Activated CD4-positive, alpha-beta T cell treated with anti-CD3 and anti-CD28 coated beads, Interleukin-2, amount 50 U/mL, for 48 hours (primary cell): ENCODE results near the gene NCKAP1.
"Not testable (repeated sequence)": the region's sequence is repeated elsewhere in the genome, so short reads cannot be mapped to it uniquely, and the experiment has no call there.

Source experiments
- DNase-seq, 2 experiments: peaks; one replicate each; pipeline ENCODE4 v3.0.0-alpha.2; 2020

Gene NCKAP1, protein sequence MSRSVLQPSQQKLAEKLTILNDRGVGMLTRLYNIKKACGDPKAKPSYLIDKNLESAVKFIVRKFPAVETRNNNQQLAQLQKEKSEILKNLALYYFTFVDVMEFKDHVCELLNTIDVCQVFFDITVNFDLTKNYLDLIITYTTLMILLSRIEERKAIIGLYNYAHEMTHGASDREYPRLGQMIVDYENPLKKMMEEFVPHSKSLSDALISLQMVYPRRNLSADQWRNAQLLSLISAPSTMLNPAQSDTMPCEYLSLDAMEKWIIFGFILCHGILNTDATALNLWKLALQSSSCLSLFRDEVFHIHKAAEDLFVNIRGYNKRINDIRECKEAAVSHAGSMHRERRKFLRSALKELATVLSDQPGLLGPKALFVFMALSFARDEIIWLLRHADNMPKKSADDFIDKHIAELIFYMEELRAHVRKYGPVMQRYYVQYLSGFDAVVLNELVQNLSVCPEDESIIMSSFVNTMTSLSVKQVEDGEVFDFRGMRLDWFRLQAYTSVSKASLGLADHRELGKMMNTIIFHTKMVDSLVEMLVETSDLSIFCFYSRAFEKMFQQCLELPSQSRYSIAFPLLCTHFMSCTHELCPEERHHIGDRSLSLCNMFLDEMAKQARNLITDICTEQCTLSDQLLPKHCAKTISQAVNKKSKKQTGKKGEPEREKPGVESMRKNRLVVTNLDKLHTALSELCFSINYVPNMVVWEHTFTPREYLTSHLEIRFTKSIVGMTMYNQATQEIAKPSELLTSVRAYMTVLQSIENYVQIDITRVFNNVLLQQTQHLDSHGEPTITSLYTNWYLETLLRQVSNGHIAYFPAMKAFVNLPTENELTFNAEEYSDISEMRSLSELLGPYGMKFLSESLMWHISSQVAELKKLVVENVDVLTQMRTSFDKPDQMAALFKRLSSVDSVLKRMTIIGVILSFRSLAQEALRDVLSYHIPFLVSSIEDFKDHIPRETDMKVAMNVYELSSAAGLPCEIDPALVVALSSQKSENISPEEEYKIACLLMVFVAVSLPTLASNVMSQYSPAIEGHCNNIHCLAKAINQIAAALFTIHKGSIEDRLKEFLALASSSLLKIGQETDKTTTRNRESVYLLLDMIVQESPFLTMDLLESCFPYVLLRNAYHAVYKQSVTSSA

DNA sequence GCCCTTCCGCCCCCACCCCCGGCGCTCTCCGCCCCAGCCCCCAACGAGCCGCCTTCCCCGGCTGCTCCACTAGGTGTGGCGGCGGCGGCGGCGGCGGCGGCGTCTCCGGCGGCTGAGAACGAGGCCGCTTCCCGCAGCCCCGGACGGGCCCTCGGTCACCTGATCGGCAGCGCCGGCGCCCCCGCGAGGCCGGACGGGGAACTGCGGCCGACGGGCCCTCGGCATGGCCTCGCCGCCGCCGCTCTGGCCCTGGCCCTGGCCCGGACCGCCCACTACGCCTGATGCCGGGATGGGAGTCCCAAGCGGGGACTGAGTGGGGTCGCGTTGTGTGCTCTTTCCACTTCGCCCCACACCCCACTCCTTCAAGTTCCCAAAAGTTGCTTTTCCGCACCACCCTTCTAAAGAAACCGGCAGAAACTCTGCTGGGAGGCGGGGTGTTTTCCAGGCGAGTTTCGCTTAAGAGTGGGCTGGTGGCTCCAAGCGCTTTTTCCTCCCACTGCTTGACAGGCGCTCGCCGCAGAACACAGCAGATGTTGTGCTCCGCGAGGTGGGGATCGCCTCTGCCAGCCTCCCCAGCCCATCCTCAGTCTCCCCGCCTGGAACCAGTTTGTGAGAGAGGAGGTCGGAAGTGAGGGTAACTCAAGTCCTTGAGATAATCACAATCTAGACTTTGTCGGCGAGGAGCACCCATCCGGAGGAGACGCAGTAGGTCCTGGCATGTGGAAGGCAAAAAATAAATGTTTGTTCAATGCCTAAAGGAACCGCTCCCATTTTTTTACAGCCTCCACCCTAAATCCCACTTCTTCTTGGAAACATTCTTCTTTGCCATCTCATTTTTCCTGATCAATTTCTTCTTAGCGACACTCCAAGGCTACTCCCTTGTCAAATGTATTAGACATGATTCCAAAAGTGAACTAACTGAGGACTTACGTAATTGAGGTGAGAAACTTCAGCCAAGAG, at the start of gene NCKAP1:
TSS of gene NCKAP1 (minus strand) at position 117 of the 960 bp plus-strand sequence. CDS start 358 bp downstream, outside the sequence.
- DNase-seq = peak; percentile 90

DNA sequence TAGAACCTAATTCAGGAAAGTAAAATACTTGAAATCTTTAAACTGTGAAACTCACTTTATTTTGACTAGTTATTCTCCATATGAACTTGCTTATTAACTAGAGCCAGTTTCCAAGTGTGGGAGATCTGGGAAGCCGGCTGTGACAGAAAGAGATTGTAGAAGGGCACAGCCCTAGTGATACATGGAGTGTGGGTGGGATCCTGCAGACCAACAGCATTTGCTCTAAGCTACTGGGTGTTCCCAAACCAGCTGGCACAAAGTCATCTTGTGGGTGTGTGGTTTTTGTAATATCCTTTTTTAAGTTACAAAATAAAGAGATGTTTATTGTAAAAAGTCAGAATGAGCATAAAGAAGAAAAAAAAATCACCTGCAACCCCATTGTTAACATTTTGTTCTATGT, 43.7 kb upstream of the NCKAP1 start:
- DNase-seq = no peak

DNA sequence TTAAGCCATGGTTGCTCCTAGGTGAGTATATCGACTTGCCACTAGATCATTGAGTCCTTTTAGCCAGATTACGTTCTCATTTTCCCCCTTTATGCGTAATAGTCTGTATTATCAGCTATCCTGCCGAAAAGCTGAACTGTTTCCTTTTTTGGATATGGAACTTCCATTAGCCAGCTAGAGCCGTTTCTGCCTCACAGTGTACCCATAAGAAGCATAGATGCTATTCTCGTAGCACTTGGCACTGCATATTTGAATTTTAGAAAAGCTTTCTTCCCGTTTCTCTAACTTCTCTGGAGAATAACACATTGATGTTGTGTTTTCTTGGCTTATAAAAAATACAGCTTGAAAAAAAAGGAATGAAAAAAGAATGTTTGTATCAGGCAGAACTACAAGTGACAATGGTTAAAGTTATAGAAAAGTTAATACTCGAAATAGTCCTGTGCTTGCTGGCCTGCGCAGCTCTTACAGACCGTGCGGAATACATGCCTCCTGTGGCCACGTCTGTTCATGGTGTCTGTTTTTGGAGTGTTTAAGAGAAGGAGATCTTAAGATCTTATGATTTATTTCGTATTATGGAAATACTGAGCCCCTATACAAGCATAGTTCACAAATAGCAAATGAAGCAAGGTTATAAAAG, 41.0 kb upstream of the NCKAP1 start:
- DNase-seq = no peak

DNA sequence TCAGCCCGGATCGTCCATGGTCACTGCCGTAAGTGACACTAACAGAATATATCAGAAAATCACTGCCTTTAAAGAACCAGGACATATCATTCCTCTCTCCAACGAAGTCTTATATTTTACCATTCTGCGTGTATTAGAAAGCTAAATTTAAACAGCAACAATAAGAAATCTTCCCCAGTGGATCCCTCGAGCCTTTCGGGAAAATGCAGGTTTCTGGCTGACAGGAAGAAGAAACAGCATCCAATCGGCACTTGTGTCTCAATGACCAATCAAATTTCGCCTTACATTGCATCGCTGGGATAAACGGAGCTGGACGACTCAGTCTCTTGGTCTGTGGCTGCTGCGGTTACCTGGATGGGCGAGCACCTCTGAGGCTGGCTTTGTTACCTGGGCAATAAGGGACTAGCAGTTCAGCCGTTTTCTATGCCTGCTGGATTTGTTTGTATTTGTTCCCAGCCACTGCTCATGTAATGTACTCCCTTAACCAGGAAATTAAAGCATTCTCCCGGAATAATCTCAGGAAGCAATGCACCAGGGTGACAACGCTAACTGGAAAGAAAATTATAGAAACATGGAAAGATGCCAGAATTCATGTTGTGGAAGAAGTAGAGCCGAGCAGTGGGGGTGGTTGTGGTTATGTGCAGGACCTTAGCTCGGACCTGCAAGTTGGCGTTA, 40.3 kb upstream of the NCKAP1 start, which contains the start of gene DUSP19:
TSS of gene DUSP19 (plus strand) at position 284 of the 675 bp plus-strand sequence. CDS start at position 471, 187 bp downstream.
- peak; percentile 91 to 94 for DNase-seq

DNA sequence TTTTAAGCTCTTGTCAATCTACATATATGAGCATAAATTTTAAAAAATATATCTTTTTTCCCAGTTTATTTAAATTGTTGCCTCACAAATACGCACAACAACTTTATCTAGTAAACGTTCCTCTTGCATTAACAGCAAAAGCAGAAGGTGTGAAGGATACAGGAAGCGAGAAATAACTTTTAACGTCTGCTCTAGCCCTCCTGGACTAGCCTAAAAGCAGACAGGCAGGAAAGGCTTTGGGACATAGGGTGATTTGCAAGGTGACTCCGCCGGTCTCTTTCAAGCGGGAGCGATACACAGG, 39.9 kb upstream of the NCKAP1 start:
- DNase-seq = no peak

DNA sequence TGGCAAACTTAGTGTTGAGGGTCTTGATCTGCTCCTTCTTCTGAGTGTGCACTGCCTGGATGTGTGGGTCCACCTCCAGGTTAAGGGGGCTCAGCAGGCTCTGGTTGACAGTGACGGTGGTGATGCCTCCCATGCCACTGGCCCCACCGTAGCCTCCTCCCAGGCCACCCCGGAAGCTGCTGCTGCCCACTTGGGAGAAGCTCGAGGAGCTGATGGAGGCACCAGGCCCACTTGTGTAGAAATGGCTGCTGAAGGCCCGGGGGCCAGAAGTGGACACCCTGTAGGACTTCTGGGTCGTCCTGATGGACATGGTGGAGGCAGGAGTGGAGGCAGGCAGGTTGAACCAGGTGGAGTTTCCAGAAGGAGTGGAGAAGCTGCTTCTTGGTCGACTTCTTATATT, 33.9 kb upstream of the NCKAP1 start:
- DNase-seq = no peak

DNA sequence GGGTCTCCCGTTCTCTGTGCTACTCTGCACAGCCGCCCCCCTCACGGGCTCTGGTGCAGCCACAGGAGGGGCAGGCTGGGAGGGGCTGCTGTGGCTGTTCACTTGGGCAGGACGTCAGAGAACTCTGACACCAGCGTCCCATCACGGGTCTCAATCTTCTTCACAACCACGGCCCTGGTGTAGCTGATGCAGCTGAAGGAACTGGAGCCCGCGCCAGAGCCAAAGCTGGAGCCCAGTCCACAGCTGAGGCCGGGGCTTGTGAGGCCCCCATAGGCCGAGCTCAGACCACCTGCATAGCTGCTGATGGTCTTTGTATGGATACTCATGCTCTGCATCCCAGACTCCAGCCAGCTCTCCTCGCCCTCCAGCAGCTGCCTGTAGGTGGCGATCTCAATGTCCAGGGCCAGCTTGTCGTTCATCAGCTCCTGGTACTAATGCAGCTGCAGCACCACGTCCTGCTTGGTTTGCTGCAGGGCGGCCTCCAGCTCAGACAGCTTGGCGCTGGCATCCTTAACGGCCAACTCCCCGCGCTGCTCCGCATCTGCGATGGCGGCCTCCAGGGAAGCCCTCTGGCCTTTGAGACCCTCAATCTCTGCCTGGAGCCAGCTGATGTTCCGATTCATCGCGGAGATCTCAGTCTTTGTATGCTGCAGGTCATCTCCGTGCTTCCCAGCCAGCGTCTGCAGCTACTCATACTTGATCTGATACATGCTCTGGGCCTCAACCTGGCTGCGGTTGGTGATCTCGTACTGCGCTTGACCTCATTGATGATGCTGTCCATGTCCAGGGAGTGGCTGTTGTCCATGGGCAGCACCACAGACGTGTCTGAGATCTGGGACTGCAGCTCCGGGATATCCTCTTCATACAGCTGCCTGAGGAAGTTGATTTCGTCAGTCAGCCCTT, 32.9 kb upstream of the NCKAP1 start:
- peak; percentile 17 to 29 for DNase-seq

DNA sequence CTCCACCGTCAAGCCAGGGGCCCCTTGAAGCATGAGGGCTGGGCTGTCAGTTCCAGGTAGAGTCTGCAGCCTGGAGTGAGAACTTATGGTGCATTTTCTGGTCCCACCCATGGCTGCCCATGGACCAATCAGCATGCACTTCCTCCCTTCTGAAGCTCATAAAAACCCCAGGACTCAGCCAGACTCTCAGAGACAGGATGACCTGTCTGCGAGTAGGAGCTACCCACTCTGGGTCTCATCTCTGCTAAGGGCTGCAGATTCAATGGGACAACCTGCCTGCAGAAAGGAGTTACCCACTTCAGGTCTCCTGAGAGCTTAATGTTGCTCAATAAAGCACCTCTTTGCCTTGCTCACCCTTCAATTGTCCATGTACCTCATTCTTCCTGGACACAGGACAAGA, 30.9 kb upstream of the NCKAP1 start:
- DNase-seq = no peak

DNA sequence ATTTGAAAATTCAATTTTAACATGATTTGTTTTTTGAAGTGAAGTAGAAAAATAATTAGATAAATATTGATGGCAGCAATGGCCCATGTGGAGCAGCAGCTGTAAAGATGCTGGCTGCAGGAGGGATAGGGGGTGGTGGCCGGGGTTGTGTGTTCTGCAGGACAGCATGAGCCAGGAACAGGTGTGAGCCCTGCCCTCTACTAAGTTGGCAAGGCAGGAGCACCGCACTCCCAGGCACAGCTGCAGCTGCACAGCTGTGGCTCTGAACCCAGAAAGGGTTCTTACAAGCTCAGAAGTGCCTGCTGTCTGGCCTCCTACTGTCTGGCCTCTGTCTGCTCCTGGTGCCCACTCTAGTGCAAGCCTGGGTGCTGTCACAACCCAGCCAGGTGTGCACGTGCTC, 30.3 kb upstream of the NCKAP1 start:
- DNase-seq = no peak

DNA sequence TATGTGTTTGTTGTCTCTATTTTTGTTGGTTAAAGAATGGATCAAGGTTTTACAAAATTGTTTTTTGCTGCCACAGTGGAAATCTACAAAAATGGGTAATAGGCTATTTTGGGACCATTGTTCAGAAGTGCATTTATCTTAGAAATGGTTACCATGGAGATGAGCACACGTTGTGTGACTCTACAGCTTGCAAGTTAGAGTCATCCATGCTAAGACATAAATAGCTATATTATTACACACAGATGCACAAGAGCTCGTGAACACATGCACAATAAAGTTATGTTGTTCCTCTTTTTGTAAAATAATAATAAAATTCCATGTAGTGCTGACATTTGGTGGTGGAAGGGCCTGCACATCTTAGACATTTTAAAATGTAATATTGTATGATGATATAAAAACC, 24.8 kb upstream of the NCKAP1 start:
- no peak for DNase-seq

DNA sequence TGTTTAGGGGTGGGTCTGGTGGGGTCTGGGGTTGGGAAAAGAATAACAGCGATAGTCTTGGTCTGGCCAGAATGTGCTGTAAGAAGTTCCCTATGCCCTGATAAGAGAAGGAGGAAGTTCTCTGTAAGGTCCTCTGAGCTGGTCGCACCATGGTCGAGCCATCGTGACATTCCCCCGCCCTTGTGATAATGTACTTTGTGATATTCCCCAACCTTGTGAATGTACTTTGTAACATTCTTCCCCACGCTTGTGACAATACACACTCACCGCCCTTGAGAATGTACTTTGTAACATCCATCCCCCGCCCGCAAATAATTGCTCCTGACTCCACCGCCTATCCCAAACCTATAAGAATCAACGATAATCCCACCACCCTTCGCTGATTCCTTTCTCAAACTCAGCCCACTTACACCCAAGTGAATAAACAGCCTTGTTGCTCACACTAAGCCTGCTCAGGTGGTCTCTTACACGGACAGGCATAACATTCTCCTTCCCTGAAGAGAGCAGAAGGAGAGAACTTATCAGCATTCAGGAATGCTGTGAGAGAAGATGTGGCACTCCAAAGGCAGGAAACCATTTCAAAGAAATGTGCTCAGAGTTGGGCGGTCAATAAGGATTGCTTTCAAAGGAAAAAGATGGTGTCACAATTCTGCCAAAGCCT, 22.4 kb upstream of the NCKAP1 start:
- no peak for DNase-seq

DNA sequence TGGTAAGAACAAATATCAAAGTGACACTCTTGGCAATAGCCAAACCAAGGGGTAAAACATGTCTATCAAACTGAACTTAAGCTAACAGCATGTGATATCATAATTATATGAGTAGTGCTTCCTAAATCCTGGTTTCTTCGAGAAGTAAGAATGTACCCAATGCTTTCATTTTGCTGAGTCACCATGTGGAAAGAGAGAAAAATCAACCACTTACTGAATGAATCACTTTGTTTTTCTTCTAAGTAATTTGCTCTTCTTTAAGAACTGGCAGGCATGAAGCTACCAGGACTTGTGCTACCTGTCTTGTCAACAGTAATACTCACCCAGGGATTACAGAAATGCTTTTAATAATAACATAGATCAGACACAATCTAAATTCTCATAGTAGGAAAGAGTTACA, 21.3 kb upstream of the NCKAP1 start:
- DNase-seq = no peak

DNA sequence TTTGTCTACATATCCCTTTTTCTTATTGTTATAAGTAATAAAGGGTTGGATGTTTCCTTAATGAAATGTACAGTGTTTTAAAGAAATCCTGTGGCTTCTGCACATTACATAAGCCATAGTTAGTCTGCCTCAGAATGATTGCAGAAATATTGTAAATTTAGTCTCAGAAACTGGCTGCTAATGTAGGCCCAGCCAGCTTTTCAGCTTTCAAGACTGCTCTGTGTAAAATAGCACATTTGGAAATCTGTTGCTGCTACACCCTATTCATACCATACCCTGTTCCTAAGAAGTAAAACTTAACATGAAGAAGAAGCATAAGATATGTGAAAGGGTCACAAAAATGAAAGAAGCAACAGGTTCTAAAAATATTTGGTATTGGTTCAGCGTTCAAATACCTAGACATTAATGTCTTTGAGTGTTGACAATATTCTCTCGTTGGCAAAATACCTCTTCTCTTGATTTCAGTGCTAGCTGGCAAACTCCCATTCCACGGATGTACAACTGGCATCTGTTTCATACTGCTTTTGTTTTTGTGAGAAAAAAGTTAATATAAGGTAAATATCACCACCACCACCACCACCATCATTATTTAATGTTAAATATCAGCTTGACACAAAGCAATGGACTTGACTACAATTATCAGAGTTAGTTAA, 19.2 kb upstream of the NCKAP1 start:
- DNase-seq = no peak

DNA sequence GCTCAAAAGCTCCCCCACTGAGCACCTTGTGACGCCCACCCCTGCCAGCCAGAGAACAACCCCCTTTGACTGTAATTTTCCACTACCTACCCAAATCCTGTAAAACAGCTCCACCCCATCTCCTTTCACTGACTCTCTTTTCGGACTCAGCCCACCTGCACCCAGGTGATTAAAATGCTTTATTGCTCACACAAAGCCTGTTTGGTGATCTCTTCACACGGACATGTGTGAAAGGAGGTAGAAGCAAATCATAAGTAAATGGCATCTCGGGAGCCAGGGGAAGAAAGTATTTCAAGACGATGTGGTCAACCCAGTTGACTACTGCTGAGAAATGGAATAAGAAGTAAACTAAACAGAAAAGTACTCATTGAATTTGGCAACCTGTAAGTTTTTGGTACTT, 11.2 kb upstream of the NCKAP1 start:
- DNase-seq = no peak

DNA sequence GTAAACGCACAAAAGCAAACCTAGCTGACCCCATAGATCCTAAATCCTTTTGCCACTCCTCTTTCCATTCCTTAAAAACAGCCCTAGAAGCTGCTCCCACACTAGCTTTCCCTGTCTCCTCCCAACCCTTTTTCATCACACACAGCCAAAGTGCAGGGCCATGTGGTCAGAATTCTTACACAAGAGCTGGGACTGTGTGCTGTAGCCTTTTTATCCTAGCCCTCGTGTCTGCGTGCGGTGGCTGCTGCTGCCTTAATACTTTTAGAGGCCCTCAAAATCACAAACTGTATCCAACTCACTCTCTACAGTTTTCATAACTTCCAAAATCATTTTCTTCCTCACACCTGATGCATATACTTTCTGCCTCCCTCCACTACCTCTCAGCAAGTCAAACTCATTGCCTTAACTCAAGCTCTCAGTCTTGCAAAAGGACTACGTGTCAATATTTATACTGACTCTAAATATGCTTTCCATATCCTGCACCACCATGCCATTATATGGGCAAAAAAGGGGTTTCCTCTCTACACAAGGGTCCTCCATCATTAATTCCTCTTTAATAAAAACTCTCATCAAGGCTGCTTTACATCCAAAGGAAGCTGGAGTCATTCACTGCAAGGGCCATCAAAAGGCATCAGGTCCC, 9.3 kb upstream of the NCKAP1 start:
- DNase-seq = not testable (repeated sequence)

DNA sequence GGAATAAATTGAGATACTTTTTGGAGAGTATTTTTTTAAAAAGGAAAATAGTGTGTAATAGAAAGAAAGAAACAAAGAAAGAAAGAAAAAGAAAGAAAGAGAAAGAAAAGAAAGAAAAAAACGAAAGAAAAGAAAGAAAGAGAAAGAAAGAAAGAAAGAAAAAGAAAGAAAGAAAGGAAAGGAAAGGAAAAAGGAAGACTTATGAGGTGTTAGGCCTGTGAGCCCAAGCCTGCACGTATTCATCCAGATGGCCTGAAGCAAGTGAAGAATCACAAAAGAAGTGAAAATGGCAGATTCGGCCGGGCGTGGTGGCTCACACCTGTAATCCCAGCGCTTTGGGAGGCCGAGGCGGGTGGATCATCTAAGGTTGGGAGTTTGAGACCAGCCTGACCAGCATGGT, 5.3 kb upstream of the NCKAP1 start:
- not testable (repeated sequence) for DNase-seq

DNA sequence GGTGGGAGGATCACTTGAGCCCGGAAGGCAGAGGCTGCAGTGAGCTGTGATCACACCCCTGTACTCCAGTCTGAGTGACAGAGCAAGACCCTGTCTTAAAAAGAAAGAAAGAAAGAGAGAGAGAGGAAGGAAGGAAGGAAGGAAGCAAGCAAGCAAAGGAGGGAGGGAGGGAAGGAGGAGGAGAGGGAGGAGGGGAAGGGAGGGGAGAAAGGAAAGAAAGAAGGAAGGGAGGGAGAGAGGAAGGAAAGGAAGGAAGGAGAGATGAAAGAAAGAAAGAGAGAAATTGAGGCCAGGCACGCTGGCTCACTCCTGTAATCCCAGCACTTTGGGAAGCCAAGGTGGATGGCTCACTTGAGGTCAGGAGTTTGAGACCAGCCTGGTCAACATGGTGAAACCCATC, 2.3 kb upstream of the NCKAP1 start:
- no peak for DNase-seq

DNA sequence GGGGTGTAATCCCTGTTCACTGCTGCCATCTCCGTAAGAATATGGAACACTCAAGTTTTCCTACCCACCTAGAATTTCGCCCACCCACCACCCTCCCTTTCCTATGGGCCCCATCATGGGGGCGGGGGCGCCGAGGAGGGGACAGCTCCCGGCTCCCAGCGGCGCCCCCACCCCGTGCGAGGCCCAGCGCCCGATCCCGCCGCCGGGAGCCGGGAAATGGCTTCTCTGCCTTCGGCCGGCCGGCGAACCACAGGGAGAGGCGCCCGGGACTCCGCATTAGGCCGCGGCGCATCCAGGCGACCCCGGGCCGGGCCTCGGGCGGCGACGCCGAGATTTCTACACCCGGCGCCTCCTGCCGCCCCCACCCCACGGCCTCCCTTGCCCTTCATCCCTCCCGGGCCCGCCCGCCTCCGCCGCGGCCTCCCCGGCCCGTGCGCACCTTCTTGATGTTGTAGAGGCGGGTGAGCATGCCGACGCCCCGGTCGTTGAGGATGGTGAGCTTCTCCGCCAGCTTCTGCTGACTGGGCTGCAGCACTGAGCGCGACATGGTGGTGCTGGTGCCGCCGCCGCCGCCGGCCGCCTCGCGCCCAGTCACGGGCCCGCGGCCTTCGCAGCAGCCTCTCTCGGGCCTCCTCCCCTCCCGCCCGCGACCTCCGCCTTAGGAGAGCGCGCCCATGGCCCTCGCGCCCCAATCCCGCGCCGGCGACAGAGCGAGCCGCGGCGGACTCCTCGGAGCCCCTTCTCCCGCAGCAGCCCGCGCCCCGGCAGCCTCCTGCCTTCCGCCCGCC, 510 bp downstream of the NCKAP1 start:
- DNase-seq = peak in 1 of 2 experiments; percentile 57
